Occipital lobe (tissue), 2 donors: Measurements from ENCODE around the gene APOO. TPM values are rescaled to one million over a fixed set of nuclear protein-coding genes. Genes with fewer than 3 reads are reported as not detected.
"Not testable (repeated sequence)": the region's sequence is repeated elsewhere in the genome, so short reads cannot be mapped to it uniquely, and the experiment has no call there.

ENCODE experiments used
- DNase-seq: peaks from one replicate; lab custom pipeline; 2025; lab: John Stamatoyannopoulos, UW
- total RNA-seq: library from RNA; depleted of rRNA; stranded (reverse); fragments of >200 nt; gene quantifications from one replicate; pipeline ENCODE4 v1.2.3, GENCODE V29; 2014

APOO gene
- total RNA-seq, 1 donor from 2014 or later = 30.7 TPM

DNA sequence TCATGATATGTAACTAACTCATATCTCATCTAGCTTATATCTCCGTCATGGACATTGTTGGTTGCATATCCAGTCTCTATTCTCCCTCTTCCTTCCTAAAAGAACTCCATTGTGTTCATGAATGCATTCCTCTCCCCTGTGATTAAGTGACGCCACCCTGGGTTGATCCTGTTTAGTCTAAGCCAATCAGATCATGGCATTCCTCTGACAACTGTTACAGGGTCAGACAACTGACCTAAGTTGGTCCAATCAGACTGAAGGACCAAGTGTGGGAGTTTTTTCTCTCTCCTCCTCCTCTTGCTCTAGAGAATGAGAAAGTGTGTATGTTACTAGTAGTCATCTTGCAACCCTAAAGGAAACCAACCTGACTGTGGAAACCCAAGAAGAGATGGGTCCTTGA is 3.6 kb downstream of the APOO start:
- DNase-seq = no peak

GRCh38 chrX:23902419-23902818 is 5.3 kb downstream of the APOO start:
- no peak for DNase-seq

- no peak for DNase-seq
Measured at GRCh38 chrX:23901805-23902204, 5.9 kb downstream of the APOO start.

- no peak for DNase-seq
Measured at GRCh38 chrX:23901060-23901459, 6.7 kb downstream of the APOO start.

- DNase-seq = no peak
Measured at GRCh38 chrX:23900220-23900797, 7.4 kb downstream of the APOO start.

GRCh38 chrX:23898412-23898959 is 9.3 kb downstream of the APOO start:
- no peak for DNase-seq

- DNase-seq = no peak
Measured at GRCh38 chrX:23896981-23897380, 10.8 kb downstream of the APOO start.

DNA sequence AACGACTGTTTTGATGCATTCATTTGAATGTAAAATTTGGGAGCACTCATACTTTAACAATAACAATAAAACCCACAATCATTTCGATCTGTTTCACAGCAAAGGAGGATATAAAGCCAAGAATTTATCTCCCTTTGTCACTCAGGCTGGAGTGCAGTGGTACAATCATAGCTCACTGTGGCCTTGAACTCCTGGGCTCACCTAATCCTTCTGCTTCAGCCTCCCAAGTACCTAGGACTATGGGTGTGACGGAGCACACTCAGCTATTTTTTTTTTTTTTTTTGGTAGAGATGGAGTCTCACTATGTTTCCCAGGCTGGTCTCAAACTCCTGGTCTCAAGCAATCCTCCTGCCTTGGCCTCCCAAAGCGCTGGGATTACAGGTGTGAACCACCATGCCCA is 11.2 kb downstream of the APOO start:
- DNase-seq = not testable (repeated sequence)

- not testable (repeated sequence) for DNase-seq
Measured at GRCh38 chrX:23894993-23895392, 12.7 kb downstream of the APOO start.

GRCh38 chrX:23890933-23891332 is 16.8 kb downstream of the APOO start:
- DNase-seq = no peak

- DNase-seq = no peak
Measured at GRCh38 chrX:23888887-23889501, 18.7 kb downstream of the APOO start.

GRCh38 chrX:23887918-23888317 is 19.8 kb downstream of the APOO start:
- no peak for DNase-seq

- no peak for DNase-seq
Measured at GRCh38 chrX:23887451-23887850, 20.3 kb downstream of the APOO start.

DNA sequence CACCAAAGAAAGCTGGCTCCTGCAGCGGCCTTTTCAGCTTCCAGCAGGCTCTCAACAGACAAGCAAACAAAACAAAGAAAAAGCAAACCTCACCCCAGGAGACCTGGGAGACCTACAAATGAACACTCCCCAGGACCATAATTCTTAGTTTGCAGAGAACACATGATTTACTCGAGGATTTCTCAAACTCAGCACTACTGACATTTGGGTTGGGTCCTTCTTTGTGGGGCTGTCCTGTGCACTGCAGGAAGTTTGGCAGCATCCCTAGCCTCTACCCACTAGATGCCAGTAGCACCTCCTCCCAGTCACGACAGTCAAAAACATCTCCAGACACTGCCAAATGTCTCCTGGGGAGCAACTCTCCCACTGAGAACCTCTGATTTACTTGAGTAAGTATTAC is 21.9 kb downstream of the APOO start:
- no peak for DNase-seq

- no peak for DNase-seq
Measured at GRCh38 chrX:23884427-23885024, 23.2 kb downstream of the APOO start.

GRCh38 chrX:23883737-23884354 is 23.9 kb downstream of the APOO start:
- DNase-seq = no peak

GRCh38 chrX:23879380-23880090 is 28.2 kb downstream of the APOO start:
- no peak for DNase-seq

DNA sequence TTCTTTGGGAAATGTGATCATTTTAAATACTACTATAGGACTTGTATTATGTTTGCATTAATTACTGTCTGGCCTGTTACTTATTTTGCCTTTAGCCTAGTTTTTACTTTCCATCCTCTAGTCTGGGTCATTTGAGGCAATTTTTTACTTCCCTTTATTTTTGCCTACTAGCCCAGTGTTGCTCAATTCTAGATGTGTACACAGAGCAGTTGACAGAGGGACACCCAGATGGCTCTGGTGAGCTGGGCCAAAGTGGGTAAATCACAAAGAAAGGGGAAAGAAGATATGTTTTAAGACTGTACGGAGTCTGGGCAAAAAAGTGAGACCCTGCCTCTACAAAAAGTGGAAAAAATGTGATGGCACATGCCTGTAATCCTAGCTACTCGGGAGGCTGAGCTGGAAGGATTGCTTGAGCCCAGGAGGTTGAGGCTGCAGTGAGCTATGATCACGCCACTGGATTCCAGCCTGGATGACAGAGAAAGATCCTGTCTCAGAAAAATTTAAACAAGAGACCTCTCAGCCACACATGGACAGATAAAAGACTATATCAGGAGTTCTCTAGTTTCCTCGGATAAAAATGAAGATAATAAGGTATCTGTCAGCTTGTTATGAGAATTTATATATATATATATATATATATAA is 35.7 kb downstream of the APOO start:
- no peak for DNase-seq

DNA sequence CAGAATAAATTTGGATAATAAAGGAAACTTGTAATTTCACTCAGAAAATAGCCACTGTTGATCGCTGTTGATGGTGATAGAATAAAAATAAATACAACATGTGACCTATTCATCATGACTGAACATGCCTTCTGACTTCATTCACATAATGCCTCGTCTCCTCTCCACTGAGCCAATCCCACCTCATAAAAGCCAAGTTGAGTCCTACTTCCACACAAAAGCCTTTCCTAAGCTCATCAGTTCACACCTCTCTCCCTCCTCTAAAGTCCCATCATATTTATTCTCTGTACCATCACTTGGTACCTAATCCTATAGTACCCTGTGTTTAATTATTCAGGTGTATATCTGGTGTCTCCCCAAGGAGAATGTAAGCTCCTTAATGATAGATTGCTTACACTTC is 37.7 kb downstream of the APOO start:
- no peak for DNase-seq

GRCh38 chrX:23864742-23865326 is 42.9 kb downstream of the APOO start:
- no peak for DNase-seq

DNA sequence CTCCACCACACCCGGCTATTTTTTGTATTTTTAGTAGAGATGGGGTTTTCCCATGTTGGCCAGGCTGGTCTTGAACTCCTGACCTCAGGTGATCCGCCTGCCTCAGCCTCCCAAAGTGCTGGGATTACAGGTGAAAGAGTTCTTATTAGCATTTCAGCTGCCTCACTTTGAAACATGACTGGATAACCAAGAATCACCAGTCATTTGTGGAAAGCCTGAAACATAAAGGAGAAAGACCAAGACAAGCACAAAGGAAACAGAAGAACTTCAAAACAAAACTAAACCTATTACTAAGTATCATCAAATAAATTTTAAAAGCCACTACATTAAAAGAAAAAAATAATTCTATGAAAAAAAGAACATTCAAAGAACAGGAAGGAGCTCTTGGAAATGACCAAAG is 45.8 kb downstream of the APOO start:
- not testable (repeated sequence) for DNase-seq
